RWPE1 (cell line): ENCODE results near the gene RHOT1.

Source experiments
- CTCF ChIA-PET: fragments of 350-600 bp; sonication (Branson Sonifier 250); formaldehyde crosslinking; extraction: SDS; loops from one replicate; lab custom pipeline; 2021; lab: Yijun Ruan, JAX
- POLR2A ChIA-PET: fragments of 400-600 bp; formaldehyde crosslinking; extraction: SDS; loops from one replicate; lab custom pipeline; 2020; ENCODE audit warnings: antibody characterized with exemption; ENCODE audit not compliant: low non-redundant PET; lab: Yijun Ruan, JAX
- DNase-seq: peaks from one replicate; pipeline ENCODE4 v3.0.0; 2012; ENCODE audit warnings: low spot score
- H3K27ac ChIP-seq: fragments of 450-650 bp; 2 replicates; pipeline ENCODE4 v1.5.1; 2017
- TF ChIP-seq, protein P1 (sequence below): fragments of 450-650 bp; conservative IDR thresholded peaks from 2 replicates; pipeline ENCODE4 v1.5.1; 2017; ENCODE audit warnings: low read depth, mild to moderate bottlenecking

Gene RHOT1

DNA sequence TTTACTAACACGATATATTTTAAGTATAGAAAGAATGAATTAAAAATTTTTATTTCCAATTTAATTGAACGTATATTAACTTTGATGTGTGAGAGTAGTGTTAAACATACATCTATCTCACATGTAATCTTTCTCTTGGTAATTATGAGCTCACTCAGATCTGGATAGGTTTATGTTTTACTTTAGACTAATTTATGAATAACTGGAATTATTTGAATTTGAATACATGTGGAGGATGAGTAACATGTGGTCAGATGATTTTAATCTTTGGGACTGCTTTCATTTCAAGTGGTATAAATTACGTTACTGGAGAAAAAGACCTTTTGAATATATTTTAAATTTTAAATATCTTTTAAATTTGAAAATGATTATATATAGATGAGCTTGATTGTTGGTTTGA, 73.4 kb downstream of the RHOT1 start:
- CTCF ChIA-PET = no interaction called here

DNA sequence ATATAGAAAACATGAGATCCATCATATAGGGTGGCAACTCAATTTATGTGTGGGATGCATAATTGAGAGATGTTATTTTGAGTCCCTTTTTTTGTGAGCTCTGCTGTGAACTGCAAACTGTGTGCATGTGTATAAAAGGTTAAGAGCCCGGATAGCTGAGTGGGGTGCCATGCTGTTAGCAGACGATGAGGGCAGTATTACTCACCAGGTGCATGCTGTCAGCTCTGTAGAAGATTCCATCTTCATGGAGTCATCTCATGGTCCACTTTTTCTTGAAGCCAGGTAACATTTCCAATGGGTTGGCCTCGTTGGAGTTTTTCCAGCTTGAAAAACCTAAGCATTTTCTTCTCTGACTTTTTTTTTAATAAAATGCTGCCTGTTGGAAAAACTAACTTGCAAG, 80.3 kb downstream of the RHOT1 start:
- TF ChIP-seq, protein P1, sequence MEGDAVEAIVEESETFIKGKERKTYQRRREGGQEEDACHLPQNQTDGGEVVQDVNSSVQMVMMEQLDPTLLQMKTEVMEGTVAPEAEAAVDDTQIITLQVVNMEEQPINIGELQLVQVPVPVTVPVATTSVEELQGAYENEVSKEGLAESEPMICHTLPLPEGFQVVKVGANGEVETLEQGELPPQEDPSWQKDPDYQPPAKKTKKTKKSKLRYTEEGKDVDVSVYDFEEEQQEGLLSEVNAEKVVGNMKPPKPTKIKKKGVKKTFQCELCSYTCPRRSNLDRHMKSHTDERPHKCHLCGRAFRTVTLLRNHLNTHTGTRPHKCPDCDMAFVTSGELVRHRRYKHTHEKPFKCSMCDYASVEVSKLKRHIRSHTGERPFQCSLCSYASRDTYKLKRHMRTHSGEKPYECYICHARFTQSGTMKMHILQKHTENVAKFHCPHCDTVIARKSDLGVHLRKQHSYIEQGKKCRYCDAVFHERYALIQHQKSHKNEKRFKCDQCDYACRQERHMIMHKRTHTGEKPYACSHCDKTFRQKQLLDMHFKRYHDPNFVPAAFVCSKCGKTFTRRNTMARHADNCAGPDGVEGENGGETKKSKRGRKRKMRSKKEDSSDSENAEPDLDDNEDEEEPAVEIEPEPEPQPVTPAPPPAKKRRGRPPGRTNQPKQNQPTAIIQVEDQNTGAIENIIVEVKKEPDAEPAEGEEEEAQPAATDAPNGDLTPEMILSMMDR = no peak
- POLR2A ChIA-PET = no interaction called here
- CTCF ChIA-PET = interaction anchor here (0.6 to 0.9 kb wide), 5 partner anchors 12 to 81 kb away, joined by 3 to 7 read pairs (median 4); no protein-coding TSS in a partner anchor
- DNase-seq = peak; percentile 78
- H3K27ac ChIP-seq = no peak overlapping the region

More for the DNA sequence above, 73.4 kb downstream of the RHOT1 start:
- POLR2A ChIA-PET = no interaction called here
- TF ChIP-seq, protein P1 = no peak
- DNase-seq = no peak
- no peak overlapping the region for H3K27ac ChIP-seq

DNA sequence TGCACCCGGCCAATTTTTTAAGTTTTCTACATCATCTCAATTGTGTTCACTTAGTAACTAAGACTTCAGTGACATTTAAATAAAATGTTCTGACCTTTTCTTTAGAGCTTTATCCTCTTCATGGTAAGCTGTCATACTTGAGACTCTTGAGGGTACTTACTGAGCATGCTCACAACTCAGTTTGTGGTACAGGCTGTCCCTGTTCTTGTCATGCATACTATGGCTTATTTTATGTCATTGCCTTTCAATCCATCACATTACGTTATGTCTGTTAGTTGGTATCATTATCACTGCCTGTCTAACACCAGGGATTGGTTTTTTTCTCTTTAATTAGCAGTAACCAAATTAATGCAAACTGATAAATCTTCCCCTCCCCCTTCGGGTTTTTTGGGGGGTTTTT, 81.4 kb downstream of the RHOT1 start:
- TF ChIP-seq, protein P1 = no peak
- CTCF ChIA-PET = interaction anchor here (0.7 to 0.9 kb wide), 2 partner anchors 25 to 578 kb away, joined by 4 to 5 read pairs; no protein-coding TSS in a partner anchor
- no peak overlapping the region for H3K27ac ChIP-seq
- DNase-seq = no peak
- POLR2A ChIA-PET = interaction anchor here (0.6 kb wide), 1 partner anchor 9 kb away, joined by 7 read pairs; no protein-coding TSS in a partner anchor

DNA sequence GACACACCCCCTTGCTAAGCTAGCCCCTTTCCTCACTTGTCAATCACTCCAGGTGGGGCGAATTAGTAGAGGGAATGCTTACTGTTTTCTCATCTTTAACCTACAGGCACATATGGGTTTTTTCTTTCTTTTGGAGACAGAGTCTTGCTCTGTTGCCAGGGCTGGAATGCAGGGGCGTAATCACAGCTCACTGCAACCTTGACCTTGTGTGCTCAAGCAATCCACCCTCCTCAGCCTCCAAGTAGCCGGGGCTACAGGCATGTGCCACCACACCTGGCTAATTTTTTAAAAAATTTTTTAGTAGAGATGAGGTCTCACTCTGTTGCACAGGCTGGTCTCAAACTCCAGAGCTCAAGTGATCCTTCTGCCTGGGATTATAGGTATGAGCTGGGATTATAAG, 84.6 kb downstream of the RHOT1 start:
- H3K27ac ChIP-seq = no peak overlapping the region
- no peak for DNase-seq
- CTCF ChIA-PET = interaction anchor here (0.6 kb wide), 1 partner anchor 203 kb away, joined by 3 read pairs; no protein-coding TSS in a partner anchor
- TF ChIP-seq, protein P1 = no peak
- POLR2A ChIA-PET = no interaction called here

DNA sequence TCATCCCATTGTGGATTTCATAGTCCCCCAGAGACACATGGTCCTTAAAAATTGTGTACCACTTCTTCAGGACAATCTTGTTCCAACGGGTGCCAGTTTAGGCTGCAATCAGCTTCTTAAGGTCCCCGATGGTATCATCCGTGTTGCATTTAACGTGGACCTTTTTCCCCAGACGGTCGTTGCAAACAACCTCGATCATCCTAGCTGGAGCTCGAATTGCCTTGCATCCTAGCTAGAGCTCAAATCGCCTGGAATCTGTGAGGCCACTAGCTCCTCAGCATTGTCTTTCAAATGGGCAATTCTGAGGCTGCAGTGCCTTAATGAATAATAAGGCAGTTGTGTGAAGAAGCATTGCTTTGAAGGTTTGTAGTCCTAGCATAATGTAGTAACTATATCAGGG, 85.6 kb downstream of the RHOT1 start:
- no peak overlapping the region for H3K27ac ChIP-seq
- ChIA-PET POLR2A (no interaction called here), CTCF (no interaction called here)
- TF ChIP-seq, protein P1 = no peak
- DNase-seq = no peak

DNA sequence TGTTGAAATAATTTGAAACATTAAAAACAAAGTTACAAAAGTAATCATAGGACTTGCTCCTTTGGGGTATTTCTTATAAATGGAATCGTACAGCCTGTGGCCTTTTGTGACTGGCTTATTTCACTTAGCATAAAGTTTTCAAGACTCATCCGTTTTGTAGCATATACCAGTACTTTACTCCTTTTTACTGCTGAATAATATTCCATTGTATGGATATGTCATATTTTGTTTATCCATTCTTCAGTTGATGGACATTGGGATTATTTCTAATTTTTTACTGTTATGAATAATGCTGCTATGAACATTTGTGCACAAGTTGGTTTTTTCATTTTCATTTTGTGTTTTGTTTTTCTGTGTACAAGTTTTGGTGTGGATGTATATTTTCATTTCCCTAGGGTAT, 93.3 kb downstream of the RHOT1 start:
- no peak overlapping the region for H3K27ac ChIP-seq
- POLR2A ChIA-PET = no interaction called here
- TF ChIP-seq, protein P1 = no peak
- CTCF ChIA-PET = no interaction called here
- no peak for DNase-seq

DNA sequence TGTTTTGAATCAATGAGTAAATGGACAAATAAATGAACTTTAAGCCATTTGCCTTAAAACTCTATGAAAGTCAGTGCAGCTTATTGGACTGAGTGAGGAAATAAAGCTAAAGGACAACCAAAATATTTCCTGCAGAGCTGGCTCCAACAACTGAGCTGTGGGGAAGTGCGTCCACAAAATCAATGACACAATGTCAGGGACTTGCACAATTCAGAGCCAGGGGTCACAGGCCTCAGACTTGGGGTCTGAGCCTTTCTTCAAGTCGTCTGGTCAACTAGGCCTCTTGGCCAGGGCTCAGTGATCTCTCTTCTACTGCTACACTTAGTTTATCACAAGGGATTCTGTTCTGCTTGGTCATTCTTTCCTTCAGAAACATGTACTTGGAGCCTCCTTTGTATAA, 97.2 kb downstream of the RHOT1 start:
- ChIA-PET POLR2A (no interaction called here), CTCF (no interaction called here)
- TF ChIP-seq, protein P1 = no peak
- no peak for DNase-seq
- H3K27ac ChIP-seq = no peak overlapping the region
